AG10803 (cell line): ENCODE data around the gene FGG.

Experiments
- DNase-seq: peaks from one replicate; pipeline ENCODE4 v3.0.0; 2010; ENCODE audit warnings: low read depth
- H3K4me3 ChIP-seq: 2 replicates; pipeline ENCODE4 v1.5.1; 2011; ENCODE audit warnings: mild to moderate bottlenecking, low read length, control low read depth
- CTCF ChIP-seq: conservative IDR thresholded peaks from 2 replicates; pipeline ENCODE4 v1.5.1; 2011; ENCODE audit warnings: mild to moderate bottlenecking, low read length, control low read depth, inconsistent platforms

The FGG gene

GRCh38 chr4:154593868-154594267 lies 18.6 kb downstream of the FGG start:
- DNase-seq: no peak
- H3K4me3 ChIP-seq: no peak overlapping the region
- TF ChIP-seq CTCF: no peak

DNA sequence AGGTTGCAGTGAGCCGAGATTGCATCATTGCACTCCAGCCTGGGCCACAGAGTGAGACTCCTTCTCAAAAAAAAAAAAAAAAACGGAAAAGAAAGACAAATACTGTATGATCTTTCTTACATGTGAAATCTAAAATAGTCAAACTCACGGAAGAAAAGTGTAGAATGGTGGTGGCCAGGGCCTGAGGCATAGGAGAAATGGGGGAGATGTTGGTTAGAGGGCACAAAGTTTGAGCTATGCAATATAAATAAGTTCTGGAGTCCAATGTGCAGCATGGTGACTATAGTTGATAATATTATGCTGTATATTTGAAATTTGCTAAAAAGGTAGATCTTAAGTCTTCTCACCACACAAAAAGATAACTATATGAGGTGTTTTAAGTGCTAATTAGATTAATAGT lies 20.6 kb downstream of the FGG start:
- DNase-seq: no peak
- no peak for TF ChIP-seq CTCF
- no peak overlapping the region for H3K4me3 ChIP-seq

DNA sequence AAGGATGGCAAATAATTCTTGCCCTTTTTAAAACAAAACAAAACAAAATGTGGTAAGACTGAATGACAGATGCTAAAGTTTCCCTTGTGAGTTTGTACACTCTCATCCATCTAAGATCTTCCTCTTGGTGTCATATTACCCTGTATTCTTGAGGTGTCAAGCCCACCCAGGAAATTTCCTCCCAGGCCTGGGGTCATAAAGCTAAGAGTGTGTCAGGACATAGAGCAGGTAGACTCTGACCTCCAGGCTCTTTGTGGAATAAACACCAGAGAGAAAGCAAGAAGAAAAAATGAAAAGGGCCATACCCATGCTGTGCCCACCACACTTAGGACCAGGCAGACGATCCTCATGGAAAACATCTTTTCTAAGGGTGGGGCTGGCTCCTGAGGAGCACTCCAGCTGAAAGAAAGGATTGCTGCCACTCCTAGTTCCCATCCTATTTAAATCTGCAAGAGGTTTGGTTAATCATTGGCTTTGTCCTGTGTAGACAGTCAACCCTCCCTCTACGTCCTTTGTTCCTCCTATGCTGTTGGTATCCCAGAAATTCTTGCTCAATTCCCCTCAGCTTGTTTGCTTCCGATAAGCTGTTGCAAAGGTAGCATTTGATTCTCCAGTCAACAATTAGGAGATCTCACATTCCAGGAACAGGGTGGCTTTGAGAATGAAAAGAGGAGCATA lies 22.0 kb downstream of the FGG start, which contains the start of gene FGA:
TSS of gene FGA (minus strand) at position 414 of the 678 bp plus-strand sequence. CDS start at position 359, 55 bp downstream.
- DNase-seq: no peak
- no peak for TF ChIP-seq CTCF
- no peak within 1 kb of the TSS for H3K4me3 ChIP-seq

DNA sequence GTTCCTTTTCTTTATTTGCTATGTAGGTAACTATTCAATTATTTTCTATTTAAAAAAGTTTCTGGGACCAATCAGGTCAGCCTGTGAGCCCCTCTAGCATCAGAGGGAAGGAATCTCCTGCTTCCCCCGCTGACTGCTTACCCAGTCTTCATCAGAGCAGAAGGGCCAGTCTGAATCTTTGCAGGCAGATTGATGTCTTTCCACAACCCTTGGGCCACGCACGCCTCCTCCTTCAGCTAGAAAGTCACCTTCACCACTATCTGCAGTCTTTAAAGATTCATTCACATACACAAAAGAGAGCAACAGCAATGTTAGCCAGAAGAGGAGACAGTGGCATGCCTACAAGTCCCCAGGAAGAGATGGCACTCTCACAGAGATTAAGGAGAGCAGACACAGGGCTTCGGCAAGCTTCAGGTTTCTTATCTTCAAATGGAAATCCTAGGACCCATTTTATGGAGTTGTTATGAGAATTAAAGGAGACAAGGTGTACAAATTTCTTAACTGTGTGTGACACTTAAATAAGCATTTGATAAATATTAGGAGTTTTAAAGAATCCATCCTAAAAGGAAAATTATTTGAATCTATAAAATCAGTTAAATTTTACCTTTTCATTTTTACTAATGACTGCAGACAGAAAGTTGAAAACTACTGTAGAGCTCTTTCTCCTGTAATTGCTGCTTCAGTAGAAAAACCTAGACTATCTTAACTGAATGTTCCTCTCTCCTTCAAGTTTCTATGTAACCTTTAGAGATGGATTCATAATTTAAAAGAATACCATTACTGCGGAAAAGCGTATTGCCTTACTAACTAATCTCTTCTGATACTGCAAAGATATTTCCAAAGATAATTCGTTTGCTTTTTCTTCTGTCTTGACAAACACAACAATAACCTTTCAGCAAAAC lies 22.9 kb downstream of the FGG start:
- no peak for DNase-seq
- no peak overlapping the region for H3K4me3 ChIP-seq
- no peak for TF ChIP-seq CTCF

- no peak for TF ChIP-seq CTCF
- no peak for DNase-seq
- no peak overlapping the region for H3K4me3 ChIP-seq
Measured at GRCh38 chr4:154588198-154588597, 24.3 kb downstream of the FGG start.

GRCh38 chr4:154586296-154587033 lies 26.0 kb downstream of the FGG start:
- TF ChIP-seq CTCF: no peak
- no peak for DNase-seq
- no peak overlapping the region for H3K4me3 ChIP-seq
